ENCODE measurements around the gene DUS2. TPM values are rescaled to one million over a fixed set of nuclear protein-coding genes. Genes with fewer than 3 reads are reported as not detected.

DUS2 gene
- total and polyA plus RNA-seq, 2 of the 8 experiments (the other 6 are each of a cell fraction or from before 2014, with no cell fraction given), result 17.2 to 27.0 TPM

GRCh38 chr16:68128577-68129305 lies 105.7 kb downstream of the DUS2 start (continued):
- no peak for TF ChIP-seq CTBP2 (IDR thresholded peaks at IDR 0.05; ENCODE audit: borderline replicate concordance, insufficient read depth, insufficient read length, low read length)
- TF ChIP-seq EGR1 (IDR thresholded peaks at IDR 0.05; ENCODE audit: borderline replicate concordance, low read depth, low read length), result no peak
- no peak for TF ChIP-seq CBX8 (IDR thresholded peaks at IDR 0.05; ENCODE audit: borderline replicate concordance, low read depth, low read length)
- no peak for TF ChIP-seq PHF8 (conservative IDR thresholded peaks at IDR 0.05; ENCODE audit: low read depth, low read length)
- TF ChIP-seq KDM4A (IDR thresholded peaks at IDR 0.05; ENCODE audit: low read depth, low read length, severe bottlenecking), result no peak
- no peak for TF ChIP-seq TAF1 (IDR thresholded peaks at IDR 0.05; ENCODE audit: low read depth, low read length)
- no peak for TF ChIP-seq RNF2 (IDR thresholded peaks at IDR 0.05; ENCODE audit: borderline replicate concordance, low read depth, low read length, missing control alignments, poor library complexity, severe bottlenecking)

Small RNA genes within 50 kb of the gene (small RNA-seq; reads per million reads assigned to genes)
- not detected for gene RF00019 (ENCODE audit: insufficient read depth)
- not detected for gene RNU6-359P (ENCODE audit: insufficient read depth)

Other genes starting within 250 kb of the DUS2 start
- 13.8 and 16.8 TPM in 2 replicates for gene RANBP10, start 216.7 kb upstream of the DUS2 start, total RNA-seq (2021; fragmentation: NEBNext Ultra II Directional; extraction: Animal tissue kit (Norgen Biotek cat#: 25700))
- 14.2 and 16.3 TPM in 2 replicates for gene RANBP10, start 216.7 kb upstream of the DUS2 start, polyA plus RNA-seq (2011; rRNA removed)
- gene TSNAXIP1, start 216.4 kb upstream of the DUS2 start, total RNA-seq (2021; fragmentation: NEBNext Ultra II Directional; extraction: Animal tissue kit (Norgen Biotek cat#: 25700)), result 0.37 and 1.3 TPM in 2 replicates
- gene TSNAXIP1, start 216.4 kb upstream of the DUS2 start, polyA plus RNA-seq (2011; rRNA removed), result 0.39 and 0.94 TPM in 2 replicates
- gene THAP11, start 181.0 kb upstream of the DUS2 start, total RNA-seq (2021; fragmentation: NEBNext Ultra II Directional; extraction: Animal tissue kit (Norgen Biotek cat#: 25700)), result 54.8 and 56.4 TPM in 2 replicates
- 50.8 and 61.7 TPM in 2 replicates for gene THAP11, start 181.0 kb upstream of the DUS2 start, polyA plus RNA-seq (2011; rRNA removed)
- 219 and 229 TPM in 2 replicates for gene NUTF2, start 176.4 kb upstream of the DUS2 start, total RNA-seq (2021; fragmentation: NEBNext Ultra II Directional; extraction: Animal tissue kit (Norgen Biotek cat#: 25700))
- 377 and 382 TPM in 2 replicates for gene NUTF2, start 176.4 kb upstream of the DUS2 start, polyA plus RNA-seq (2011; rRNA removed)
- 42.2 and 42.4 TPM in 2 replicates for gene CENPT, start 175.6 kb upstream of the DUS2 start, total RNA-seq (2021; fragmentation: NEBNext Ultra II Directional; extraction: Animal tissue kit (Norgen Biotek cat#: 25700))
- gene CENPT, start 175.6 kb upstream of the DUS2 start, polyA plus RNA-seq (2011; rRNA removed), result 53.4 and 82.7 TPM in 2 replicates
- 72.7 and 73.4 TPM in 2 replicates for gene EDC4, start 150.2 kb upstream of the DUS2 start, total RNA-seq (2021; fragmentation: NEBNext Ultra II Directional; extraction: Animal tissue kit (Norgen Biotek cat#: 25700))
- 58.5 and 84.4 TPM in 2 replicates for gene EDC4, start 150.2 kb upstream of the DUS2 start, polyA plus RNA-seq (2011; rRNA removed)
- gene NRN1L, start 138.4 kb upstream of the DUS2 start, total RNA-seq (2021; fragmentation: NEBNext Ultra II Directional; extraction: Animal tissue kit (Norgen Biotek cat#: 25700)), result 4.1 and 4.9 TPM in 2 replicates
- gene NRN1L, start 138.4 kb upstream of the DUS2 start, polyA plus RNA-seq (2011; rRNA removed), result 35.2 and 49.3 TPM in 2 replicates
- gene PSKH1, start 130.0 kb upstream of the DUS2 start, total RNA-seq (2021; fragmentation: NEBNext Ultra II Directional; extraction: Animal tissue kit (Norgen Biotek cat#: 25700)), result 24.8 and 25.4 TPM in 2 replicates
- gene PSKH1, start 130.0 kb upstream of the DUS2 start, polyA plus RNA-seq (2011; rRNA removed), result 51.0 and 55.8 TPM in 2 replicates
- gene CTRL, start 91.4 kb upstream of the DUS2 start, total RNA-seq (2021; fragmentation: NEBNext Ultra II Directional; extraction: Animal tissue kit (Norgen Biotek cat#: 25700)), result 1.7 and 5.0 TPM in 2 replicates
- gene CTRL, start 91.4 kb upstream of the DUS2 start, polyA plus RNA-seq (2011; rRNA removed), result 4.0 and 4.2 TPM in 2 replicates
- gene PSMB10, start 86.4 kb upstream of the DUS2 start, total RNA-seq (2021; fragmentation: NEBNext Ultra II Directional; extraction: Animal tissue kit (Norgen Biotek cat#: 25700)), result 32.1 and 38.8 TPM in 2 replicates
- 61.9 and 81.7 TPM in 2 replicates for gene PSMB10, start 86.4 kb upstream of the DUS2 start, polyA plus RNA-seq (2011; rRNA removed)
- gene LCAT, start 79.2 kb upstream of the DUS2 start, total RNA-seq (2021; fragmentation: NEBNext Ultra II Directional; extraction: Animal tissue kit (Norgen Biotek cat#: 25700)), result 14.9 and 19.6 TPM in 2 replicates
- 9.4 and 11.6 TPM in 2 replicates for gene LCAT, start 79.2 kb upstream of the DUS2 start, polyA plus RNA-seq (2011; rRNA removed)
- gene SLC12A4, start 54.6 kb upstream of the DUS2 start, total RNA-seq (2021; fragmentation: NEBNext Ultra II Directional; extraction: Animal tissue kit (Norgen Biotek cat#: 25700)), result 41.3 and 46.6 TPM in 2 replicates
- 49.3 and 66.6 TPM in 2 replicates for gene SLC12A4, start 54.6 kb upstream of the DUS2 start, polyA plus RNA-seq (2011; rRNA removed)
- gene DPEP3, start 42.8 kb upstream of the DUS2 start, total RNA-seq (2021; fragmentation: NEBNext Ultra II Directional; extraction: Animal tissue kit (Norgen Biotek cat#: 25700)), result 9.9 and 10.6 TPM in 2 replicates
- gene DPEP3, start 42.8 kb upstream of the DUS2 start, polyA plus RNA-seq (2011; rRNA removed), result 6.5 and 12.7 TPM in 2 replicates
- not detected in 2 replicates for gene DPEP2, start 23.8 kb upstream of the DUS2 start, total RNA-seq (2021; fragmentation: NEBNext Ultra II Directional; extraction: Animal tissue kit (Norgen Biotek cat#: 25700))
- gene DPEP2, start 23.8 kb upstream of the DUS2 start, polyA plus RNA-seq (2011; rRNA removed), result 0.05 TPM in 1 of 2 replicates, not detected in the other
- not detected in 2 replicates for gene DPEP2NB, start 7.4 kb upstream of the DUS2 start, total RNA-seq (2021; fragmentation: NEBNext Ultra II Directional; extraction: Animal tissue kit (Norgen Biotek cat#: 25700))
- not detected in 2 replicates for gene DPEP2NB, start 7.4 kb upstream of the DUS2 start, polyA plus RNA-seq (2011; rRNA removed)
- gene DDX28, start 52 bp upstream of the DUS2 start, total RNA-seq (2021; fragmentation: NEBNext Ultra II Directional; extraction: Animal tissue kit (Norgen Biotek cat#: 25700)), result 16.8 and 17.2 TPM in 2 replicates
- 28.1 and 30.3 TPM in 2 replicates for gene DDX28, start 52 bp upstream of the DUS2 start, polyA plus RNA-seq (2011; rRNA removed)
- 30.2 and 34.5 TPM in 2 replicates for gene NFATC3, start 62.1 kb downstream of the DUS2 start, total RNA-seq (2021; fragmentation: NEBNext Ultra II Directional; extraction: Animal tissue kit (Norgen Biotek cat#: 25700))
- gene NFATC3, start 62.1 kb downstream of the DUS2 start, polyA plus RNA-seq (2011; rRNA removed), result 12.0 and 17.6 TPM in 2 replicates
- 45.8 and 50.3 TPM in 2 replicates for gene ESRP2, start 212.8 kb downstream of the DUS2 start, total RNA-seq (2021; fragmentation: NEBNext Ultra II Directional; extraction: Animal tissue kit (Norgen Biotek cat#: 25700))
- gene ESRP2, start 212.8 kb downstream of the DUS2 start, polyA plus RNA-seq (2011; rRNA removed), result 35.1 and 52.8 TPM in 2 replicates
- gene PLA2G15, start 222.1 kb downstream of the DUS2 start, total RNA-seq (2021; fragmentation: NEBNext Ultra II Directional; extraction: Animal tissue kit (Norgen Biotek cat#: 25700)), result 10.0 and 11.2 TPM in 2 replicates
- 12.0 and 13.6 TPM in 2 replicates for gene PLA2G15, start 222.1 kb downstream of the DUS2 start, polyA plus RNA-seq (2011; rRNA removed)
- 29.2 and 37.8 TPM in 2 replicates for gene SLC7A6, start 241.2 kb downstream of the DUS2 start, total RNA-seq (2021; fragmentation: NEBNext Ultra II Directional; extraction: Animal tissue kit (Norgen Biotek cat#: 25700))
- gene SLC7A6, start 241.2 kb downstream of the DUS2 start, polyA plus RNA-seq (2011; rRNA removed), result 28.0 and 34.7 TPM in 2 replicates

Measured in H1 (cell line).